A673 (cell line): ENCODE results near the gene C5orf58. TPM values are rescaled to one million over a fixed set of nuclear protein-coding genes. Genes with fewer than 3 reads are reported as not detected.

Experiments
- BruUV-seq: library from RNA; stranded (reverse); fragments of 400-500 nt; replicated peaks from 2 replicates; lab custom pipeline; 2021; lab: Mats Ljungman, UMichigan
- CTCF ChIA-PET: fragments of 300-600 bp; sonication (Branson Sonifier 250); formaldehyde crosslinking; loops from one replicate; lab custom pipeline; 2022; ENCODE audit warnings: antibody characterized with exemption; lab: Charles Lee
- POLR2A ChIA-PET: fragments of 300-600 bp; sonication (Branson Sonifier 250); formaldehyde crosslinking; loops from one replicate; lab custom pipeline; 2022; ENCODE audit warnings: antibody characterized with exemption; ENCODE audit not compliant: low non-redundant PET; lab: Charles Lee
- DNase-seq: peaks from one replicate; pipeline ENCODE4 v3.0.0-alpha.2; 2015; ENCODE audit warnings: low spot score
- H3K27ac ChIP-seq: fragments of 200-600 bp; sonication (generic); 2 replicates; pipeline ENCODE4 v1.5.1; 2016; ENCODE audit warnings: mixed run types, low read depth, mild to moderate bottlenecking, mixed read lengths, antibody characterized with exemption, low read length; ENCODE audit not compliant: poor library complexity, severe bottlenecking
- H3K27me3 ChIP-seq: fragments of 200-600 bp; sonication (generic); replicated peaks from 2 replicates; pipeline ENCODE4 v1.6.1; 2017; ENCODE audit warnings: mixed run types, low read depth, mild to moderate bottlenecking, mixed read lengths, antibody characterized with exemption, low read length; ENCODE audit not compliant: insufficient read depth, poor library complexity
- H3K36me3 ChIP-seq: fragments of 200-600 bp; sonication (generic); 2 replicates; pipeline ENCODE4 v1.6.1; 2016; ENCODE audit warnings: mixed run types, mild to moderate bottlenecking, mixed read lengths, antibody characterized with exemption, low read length; ENCODE audit not compliant: insufficient read depth, poor library complexity, severe bottlenecking
- H3K4me1 ChIP-seq: fragments of 200-600 bp; sonication (generic); 2 replicates; pipeline ENCODE4 v1.6.1; 2017; ENCODE audit warnings: mixed run types, mild to moderate bottlenecking, mixed read lengths, antibody characterized with exemption, low read length; ENCODE audit not compliant: insufficient read depth, poor library complexity, severe bottlenecking
- H3K4me3 ChIP-seq: fragments of 200-600 bp; sonication (generic); 2 replicates; pipeline ENCODE4 v1.5.1; 2016; ENCODE audit warnings: low read depth, mixed run types, mild to moderate bottlenecking, mixed read lengths, low read length; ENCODE audit not compliant: poor library complexity, severe bottlenecking
- H3K9me3 ChIP-seq: fragments of 200-600 bp; sonication (generic); 2 replicates; pipeline ENCODE4 v1.6.1; 2016; ENCODE audit warnings: mixed run types, low read depth, mild to moderate bottlenecking, mixed read lengths, antibody characterized with exemption, low read length; ENCODE audit not compliant: poor library complexity, severe bottlenecking
- EZH2 ChIP-seq: fragments of 200-600 bp; sonication (generic); IDR thresholded peaks from 2 replicates; pipeline ENCODE4 v1.6.1; 2017; ENCODE audit warnings: borderline replicate concordance, low read depth, mild to moderate bottlenecking, mixed read lengths, antibody characterized with exemption, low read length; ENCODE audit not compliant: poor library complexity, severe bottlenecking
- intact Hi-C: fragments of 100-400 bp; cut with micrococcal nuclease; formaldehyde crosslinking; loops from one replicate; pipeline ENCODE4 v1.10.0; 2022; ENCODE audit not compliant: unreplicated experiment
- total RNA-seq: library from RNA; stranded (reverse); gene quantifications from 2 replicates; pipeline ENCODE4 v1.2.3, GENCODE V29; 2021
- TF ChIP-seq, protein P1 (sequence below): fragments of 300-800, 200-600 bp; sonication (generic); conservative IDR thresholded peaks from 2 replicates; pipeline ENCODE4 v1.5.1; 2017; ENCODE audit warnings: low read depth, mild to moderate bottlenecking, antibody characterized with exemption, low read length, moderate library complexity, mixed read lengths

C5orf58 gene
- total RNA-seq, 1 experiment from 2014 or later, result not detected

DNA sequence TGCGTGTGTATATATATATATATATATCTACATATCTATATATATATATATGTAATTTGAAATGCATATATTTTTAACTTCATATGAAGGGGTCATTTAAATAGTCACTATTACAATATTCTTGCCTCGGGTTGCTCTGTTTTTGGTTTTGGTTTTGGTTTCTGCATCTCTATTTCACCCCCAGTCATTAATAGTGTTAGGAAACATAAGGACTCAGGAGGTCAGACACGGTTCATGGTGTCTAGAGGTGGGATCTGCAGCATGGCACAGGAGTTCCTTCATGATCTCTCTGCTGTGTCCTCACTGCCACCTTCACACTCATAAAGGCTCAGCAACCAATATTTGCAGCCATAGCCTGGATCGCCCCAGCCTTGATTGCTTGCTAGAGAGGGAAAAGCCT lies 16.6 kb downstream of the C5orf58 start:
- Histone ChIP-seq H3K4me3 (no peak overlapping the region), H3K4me1 (peaks cover 22% of the 10 kb centered on the region), H3K27me3 (no peaks in the 10 kb centered on the region), H3K36me3 (no peaks in the 10 kb centered on the region), H3K9me3 (no peaks in the 10 kb centered on the region), H3K27ac (no peak overlapping the region)
- no TSS peak for BruUV-seq
- no peak for DNase-seq
- ChIA-PET POLR2A (no interaction called here), CTCF (no interaction called here)
- TF ChIP-seq EZH2, result no peak
- TF ChIP-seq, protein P1, sequence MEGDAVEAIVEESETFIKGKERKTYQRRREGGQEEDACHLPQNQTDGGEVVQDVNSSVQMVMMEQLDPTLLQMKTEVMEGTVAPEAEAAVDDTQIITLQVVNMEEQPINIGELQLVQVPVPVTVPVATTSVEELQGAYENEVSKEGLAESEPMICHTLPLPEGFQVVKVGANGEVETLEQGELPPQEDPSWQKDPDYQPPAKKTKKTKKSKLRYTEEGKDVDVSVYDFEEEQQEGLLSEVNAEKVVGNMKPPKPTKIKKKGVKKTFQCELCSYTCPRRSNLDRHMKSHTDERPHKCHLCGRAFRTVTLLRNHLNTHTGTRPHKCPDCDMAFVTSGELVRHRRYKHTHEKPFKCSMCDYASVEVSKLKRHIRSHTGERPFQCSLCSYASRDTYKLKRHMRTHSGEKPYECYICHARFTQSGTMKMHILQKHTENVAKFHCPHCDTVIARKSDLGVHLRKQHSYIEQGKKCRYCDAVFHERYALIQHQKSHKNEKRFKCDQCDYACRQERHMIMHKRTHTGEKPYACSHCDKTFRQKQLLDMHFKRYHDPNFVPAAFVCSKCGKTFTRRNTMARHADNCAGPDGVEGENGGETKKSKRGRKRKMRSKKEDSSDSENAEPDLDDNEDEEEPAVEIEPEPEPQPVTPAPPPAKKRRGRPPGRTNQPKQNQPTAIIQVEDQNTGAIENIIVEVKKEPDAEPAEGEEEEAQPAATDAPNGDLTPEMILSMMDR, result no peak
- intact Hi-C loops, result no loop called here

DNA sequence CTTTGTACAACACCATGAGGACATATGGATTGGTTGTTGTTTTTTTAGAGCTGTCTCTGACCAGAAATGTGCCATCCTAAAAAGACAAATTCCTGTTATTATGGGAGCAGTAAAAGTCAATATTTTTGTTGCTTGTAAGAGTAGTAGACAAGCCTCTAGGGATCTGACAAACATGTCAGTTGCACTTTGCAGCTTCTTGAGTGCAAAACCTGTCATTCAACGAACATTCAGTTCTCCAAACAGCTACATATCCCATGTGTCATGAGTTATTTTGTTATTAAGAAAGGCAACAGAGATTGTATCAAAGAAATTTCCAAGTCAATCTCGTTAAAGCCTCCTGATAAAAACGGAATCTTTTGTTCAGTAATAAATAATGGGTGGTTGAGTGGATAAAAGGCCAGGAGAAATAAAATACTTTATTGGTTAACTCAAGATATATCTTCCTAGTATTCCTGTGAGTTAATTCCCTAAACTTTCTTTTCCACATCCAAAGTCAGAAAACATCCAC lies 18.1 kb downstream of the C5orf58 start:
- no peak for TF ChIP-seq EZH2
- TF ChIP-seq, protein P1, result no peak
- peaks cover 22% of the 10 kb centered on the region for H3K4me1 ChIP-seq

DNA sequence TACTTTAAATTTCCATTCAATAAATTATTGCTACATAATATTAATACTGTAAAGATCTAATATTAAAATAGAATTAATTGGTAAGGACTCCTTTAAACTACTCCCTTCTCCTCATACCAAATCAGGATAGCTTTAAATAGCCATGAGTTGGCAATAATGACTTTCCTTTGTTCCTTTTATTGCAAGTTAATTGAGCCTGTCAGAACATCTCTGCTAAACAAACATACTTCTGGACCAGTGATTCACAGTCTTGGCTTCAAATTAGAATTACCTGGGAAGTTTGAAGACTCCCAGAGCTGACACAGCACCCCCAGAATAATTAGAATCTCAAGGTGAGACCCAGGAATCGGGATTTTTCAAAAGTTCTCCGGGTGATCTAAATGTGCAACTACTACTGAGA lies 18.7 kb downstream of the C5orf58 start:
- ChIA-PET CTCF (interaction anchor here (0.5 kb wide), 1 partner anchor 177 kb away, joined by 3 read pairs; no protein-coding TSS in a partner anchor), POLR2A (no interaction called here)
- Histone ChIP-seq H3K9me3 (no peaks in the 10 kb centered on the region), H3K4me1 (peaks cover 22% of the 10 kb centered on the region), H3K27me3 (no peaks in the 10 kb centered on the region), H3K4me3 (no peak overlapping the region), H3K36me3 (no peaks in the 10 kb centered on the region), H3K27ac (no peak overlapping the region)
- no peak for DNase-seq
- BruUV-seq, result no TSS peak
- TF ChIP-seq EZH2, result no peak
- TF ChIP-seq, protein P1, result no peak
- intact Hi-C loops, result no loop called here

More for the DNA sequence above, 18.1 kb downstream of the C5orf58 start:
- no TSS peak for BruUV-seq
- no peak for DNase-seq
- Histone ChIP-seq H3K9me3 (no peaks in the 10 kb centered on the region), H3K27ac (no peak overlapping the region), H3K4me3 (no peak overlapping the region), H3K36me3 (no peaks in the 10 kb centered on the region), H3K27me3 (no peaks in the 10 kb centered on the region)
- CTCF ChIA-PET, result no interaction called here
- intact Hi-C loops, result no loop called here
- POLR2A ChIA-PET, result no interaction called here
